Kidney epithelial cell (primary cell): Measurements from ENCODE around the gene RUSC2. TPM values are rescaled to one million over a fixed set of nuclear protein-coding genes. Genes with fewer than 3 reads are reported as not detected.
A peak's percentile ranks its signal among the peaks of the same experiment; 100 is the strongest.

Source experiments
- DNase-seq: peaks from one replicate; pipeline ENCODE4 v3.0.0-alpha.2; 2010; ENCODE audit warnings: low read depth
- H3K27me3 ChIP-seq: 2 replicates; pipeline ENCODE4 v1.6.0; 2011; ENCODE audit warnings: low read length; ENCODE audit not compliant: control insufficient read depth, insufficient read depth
- H3K36me3 ChIP-seq: 2 replicates; pipeline ENCODE4 v1.5.1; 2011; ENCODE audit warnings: low read length; ENCODE audit not compliant: control insufficient read depth, insufficient read depth
- H3K4me3 ChIP-seq: 2 replicates; pipeline ENCODE4 v1.5.1; 2011; ENCODE audit warnings: low read depth, mild to moderate bottlenecking, control low read depth, low read length
- total RNA-seq: library from RNA; depleted of rRNA; stranded (reverse); fragments of >200 nt; gene quantifications from 2 replicates; pipeline ENCODE4 v1.2.3, GENCODE V29; 2015
- TF ChIP-seq, protein P1 (sequence below): IDR thresholded peaks from 2 replicates; pipeline ENCODE4 v1.5.1; 2011; ENCODE audit warnings: mild to moderate bottlenecking, moderate library complexity, low read length, control low read depth, inconsistent platforms; ENCODE audit not compliant: insufficient read depth, poor library complexity, severe bottlenecking

RUSC2 gene
- total RNA-seq, 1 donor from 2014 or later: 29.6 TPM

- no peak for DNase-seq
These were observed 8.4 kb upstream of the RUSC2 start for GRCh38 chr9:35481347-35481975.

GRCh38 chr9:35482071-35482470 is 7.8 kb upstream of the RUSC2 start:
- TF ChIP-seq, protein P1, sequence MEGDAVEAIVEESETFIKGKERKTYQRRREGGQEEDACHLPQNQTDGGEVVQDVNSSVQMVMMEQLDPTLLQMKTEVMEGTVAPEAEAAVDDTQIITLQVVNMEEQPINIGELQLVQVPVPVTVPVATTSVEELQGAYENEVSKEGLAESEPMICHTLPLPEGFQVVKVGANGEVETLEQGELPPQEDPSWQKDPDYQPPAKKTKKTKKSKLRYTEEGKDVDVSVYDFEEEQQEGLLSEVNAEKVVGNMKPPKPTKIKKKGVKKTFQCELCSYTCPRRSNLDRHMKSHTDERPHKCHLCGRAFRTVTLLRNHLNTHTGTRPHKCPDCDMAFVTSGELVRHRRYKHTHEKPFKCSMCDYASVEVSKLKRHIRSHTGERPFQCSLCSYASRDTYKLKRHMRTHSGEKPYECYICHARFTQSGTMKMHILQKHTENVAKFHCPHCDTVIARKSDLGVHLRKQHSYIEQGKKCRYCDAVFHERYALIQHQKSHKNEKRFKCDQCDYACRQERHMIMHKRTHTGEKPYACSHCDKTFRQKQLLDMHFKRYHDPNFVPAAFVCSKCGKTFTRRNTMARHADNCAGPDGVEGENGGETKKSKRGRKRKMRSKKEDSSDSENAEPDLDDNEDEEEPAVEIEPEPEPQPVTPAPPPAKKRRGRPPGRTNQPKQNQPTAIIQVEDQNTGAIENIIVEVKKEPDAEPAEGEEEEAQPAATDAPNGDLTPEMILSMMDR: no peak
- H3K4me3 ChIP-seq: no peak overlapping the region

More at GRCh38 chr9:35481347-35481975, 8.4 kb upstream of the RUSC2 start:
- no peaks in the 10 kb centered on the region for H3K27me3 ChIP-seq
- H3K4me3 ChIP-seq: no peak overlapping the region
- TF ChIP-seq, protein P1: peak; percentile 89
- H3K36me3 ChIP-seq: no peaks in the 10 kb centered on the region

GRCh38 chr9:35484406-35484805 is 5.5 kb upstream of the RUSC2 start:
- H3K4me3 ChIP-seq: no peak overlapping the region
- DNase-seq: no peak
- H3K27me3 ChIP-seq: no peaks in the 10 kb centered on the region
- H3K36me3 ChIP-seq: no peaks in the 10 kb centered on the region
- TF ChIP-seq, protein P1: no peak

More at GRCh38 chr9:35482071-35482470, 7.8 kb upstream of the RUSC2 start:
- Histone ChIP-seq H3K27me3 (no peaks in the 10 kb centered on the region), H3K36me3 (no peaks in the 10 kb centered on the region)
- DNase-seq: no peak

DNA sequence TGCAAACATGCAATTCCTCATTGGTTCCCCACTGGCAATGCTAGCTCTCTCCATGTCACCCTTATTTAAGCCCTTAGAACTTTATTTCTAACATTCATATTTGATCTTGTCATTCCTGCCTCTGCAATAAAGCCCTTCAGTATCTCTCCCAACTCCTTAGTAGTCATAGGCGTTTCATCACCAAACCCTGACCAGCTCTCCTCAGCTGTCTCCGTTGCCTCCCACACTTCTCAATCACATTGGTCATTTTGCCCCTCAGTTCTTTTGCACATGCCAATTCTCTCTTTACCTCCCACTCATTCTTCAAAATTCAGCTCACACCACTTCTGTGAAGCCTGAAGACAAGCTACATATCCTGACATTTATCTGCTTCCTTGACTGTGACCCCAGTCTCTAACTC is 2.8 kb upstream of the RUSC2 start:
- DNase-seq: no peak
- TF ChIP-seq, protein P1: no peak
- no peak overlapping the region for H3K4me3 ChIP-seq

GRCh38 chr9:35488021-35488420 is 1.9 kb upstream of the RUSC2 start:
- no peaks in the 10 kb centered on the region for H3K36me3 ChIP-seq
- TF ChIP-seq, protein P1: no peak
- no peak overlapping the region for H3K4me3 ChIP-seq
- DNase-seq: no peak
- no peaks in the 10 kb centered on the region for H3K27me3 ChIP-seq

More for the DNA sequence above, 2.8 kb upstream of the RUSC2 start:
- no peaks in the 10 kb centered on the region for H3K36me3 ChIP-seq
- H3K27me3 ChIP-seq: no peaks in the 10 kb centered on the region
